Pancreas (tissue), 10 donors: ENCODE data around the gene DCAF11. TPM values are rescaled to one million over a fixed set of nuclear protein-coding genes. Genes with fewer than 3 reads are reported as not detected.
A peak's percentile ranks its signal among the peaks of the same experiment; 100 is the strongest.

Experiments used
- ATAC-seq, 4 donors: fragments of 200-7000 bp; cut with Tn5 transposase; one replicate each; pipeline versions ENCODE4 v1.8.0 to v1.9.1; 2020; ENCODE audit warnings: mild to moderate bottlenecking in 4 of 4, moderate library complexity in 4 of 4
- DNase-seq, 6 donors: peaks; one replicate each; pipeline ENCODE4 v3.0.0-alpha.2; 2020
- FAIRE-seq: peaks from 2 replicates; lab custom pipeline; 2012; peaks lifted over from hg19 to GRCh38; lab: Jason Lieb, UNC
- H3K27ac ChIP-seq, 4 donors: fragments of 200-600 bp; sonication (generic); 1 replicate in 3 of 4; 2 replicates in 1 of 4; pipeline versions ENCODE4 v1.5.0 to v1.8.0; 2020
- H3K27me3 ChIP-seq, 4 donors: fragments of 200-600 bp; one replicate each; pipeline ENCODE4 v1.8.0; 2021
- H3K36me3 ChIP-seq, 3 donors: fragments of 200-600 bp; sonication (generic) in 1 of 3; one replicate each; pipeline versions ENCODE4 v1.5.0 to v1.8.0; 2020 to 2021
- H3K4me1 ChIP-seq, 3 donors: fragments of 200-600 bp; one replicate each; pipeline ENCODE4 v1.8.0; 2021
- H3K4me3 ChIP-seq, 4 donors: fragments of 200-600 bp; sonication (generic) in 2 of 4; one replicate each; pipeline versions ENCODE4 v1.5.0 to v1.8.0; 2020 to 2021
- H3K9me3 ChIP-seq, 4 donors: fragments of 200-600 bp; one replicate each; pipeline ENCODE4 v1.8.0; 2021
- WGBS, 2 donors: extraction: QIAGEN DNeasy Blood & Tissue Kit; methylation state at CpG; one replicate each; pipeline ENCODE4 v1.1.7; 2013; 5-methylcytosine and 5-hydroxymethylcytosine counted together
- intact Hi-C, 3 donors: fragments of 100-400 bp; cut with DNase I; formaldehyde crosslinking; loops; one replicate each; pipeline versions ENCODE4 v1.11.1 to v1.14.2; 2022
- polyA plus RNA-seq, 2 donors: library from polyadenylated mRNA; stranded (reverse); fragments of 200-250 nt; gene quantifications; one replicate each; pipeline ENCODE4 v1.2.3, GENCODE V29; 2013
- total RNA-seq, 6 donors: library from RNA; stranded (reverse); fragmentation: NEBNext Ultra II Directional in 4 of 6; extraction: Animal tissue kit (Norgen Biotek cat#: 25700) in 4 of 6; gene quantifications; one replicate each; pipeline versions ENCODE4 v1.2.1 to v1.2.4, GENCODE V29; 2021 to 2023
- TF ChIP-seq, protein P1 (sequence below), 4 donors: fragments of 200-600 bp; sonication (generic) in 3 of 4; IDR thresholded peaks; one replicate each; pipeline versions ENCODE4 v1.5.0 to v1.8.0; 2021; ENCODE audit warnings: antibody characterized with exemption in 4 of 4
- donor health status: healthy with polysubstance abuse.
- donor health status: DM: no; HTN: no; CAD: no; lungs with moderate emphysema.
- donor health status: DM: no; HTN: no; CAD: no.
- donor health status: control.
- donor health status: control.
- donor health status: Bipolar disorder and iron deficiency.
- donor health status: DM: yes; HTN: yes; CAD: no.
- donor health status: DM: no; HTN: no; CAD: no.
- donor health status: DM: no; HTN: no; CAD: no.
- donor health status: DM: yes; HTN: yes; CAD: no.

The DCAF11 gene
- total and polyA plus RNA-seq, 8 donors: 34.2 to 78.9 (median 56.0) TPM

DNA sequence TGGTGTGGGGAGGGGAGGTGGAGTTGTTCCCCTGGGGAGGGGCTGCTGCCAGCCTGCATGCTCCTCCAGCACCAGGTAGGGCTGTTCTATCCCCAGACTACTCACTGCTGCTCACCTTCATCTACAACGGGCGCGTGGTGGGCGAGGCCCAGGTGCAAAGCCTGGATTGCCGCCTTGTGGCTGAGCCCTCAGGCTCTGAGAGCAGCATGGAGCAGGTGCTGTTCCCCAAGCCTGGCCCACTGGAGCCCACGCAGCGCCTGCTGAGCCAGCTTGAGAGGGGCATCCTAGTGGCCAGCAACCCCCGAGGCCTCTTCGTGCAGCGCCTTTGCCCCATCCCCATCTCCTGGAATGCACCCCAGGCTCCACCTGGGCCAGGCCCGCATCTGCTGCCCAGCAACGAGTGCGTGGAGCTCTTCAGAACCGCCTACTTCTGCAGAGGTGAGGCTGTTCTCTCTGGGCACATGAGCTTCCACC lies 50.0 kb downstream of the DCAF11 start:
- no peak for ATAC-seq
- Histone ChIP-seq H3K36me3 (peaks cover 5 to 44% (median 24%) of the 10 kb centered on the region in 3 donors), H3K9me3 (no peaks in the 10 kb centered on the region), H3K27me3 (no peaks in the 10 kb centered on the region), H3K4me3 (no peak overlapping the region), H3K4me1 (peaks cover 0 to 19% (median 0%) of the 10 kb centered on the region in 3 donors), H3K27ac (no peak overlapping the region)
- TF ChIP-seq, protein P1, sequence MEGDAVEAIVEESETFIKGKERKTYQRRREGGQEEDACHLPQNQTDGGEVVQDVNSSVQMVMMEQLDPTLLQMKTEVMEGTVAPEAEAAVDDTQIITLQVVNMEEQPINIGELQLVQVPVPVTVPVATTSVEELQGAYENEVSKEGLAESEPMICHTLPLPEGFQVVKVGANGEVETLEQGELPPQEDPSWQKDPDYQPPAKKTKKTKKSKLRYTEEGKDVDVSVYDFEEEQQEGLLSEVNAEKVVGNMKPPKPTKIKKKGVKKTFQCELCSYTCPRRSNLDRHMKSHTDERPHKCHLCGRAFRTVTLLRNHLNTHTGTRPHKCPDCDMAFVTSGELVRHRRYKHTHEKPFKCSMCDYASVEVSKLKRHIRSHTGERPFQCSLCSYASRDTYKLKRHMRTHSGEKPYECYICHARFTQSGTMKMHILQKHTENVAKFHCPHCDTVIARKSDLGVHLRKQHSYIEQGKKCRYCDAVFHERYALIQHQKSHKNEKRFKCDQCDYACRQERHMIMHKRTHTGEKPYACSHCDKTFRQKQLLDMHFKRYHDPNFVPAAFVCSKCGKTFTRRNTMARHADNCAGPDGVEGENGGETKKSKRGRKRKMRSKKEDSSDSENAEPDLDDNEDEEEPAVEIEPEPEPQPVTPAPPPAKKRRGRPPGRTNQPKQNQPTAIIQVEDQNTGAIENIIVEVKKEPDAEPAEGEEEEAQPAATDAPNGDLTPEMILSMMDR (IDR thresholded peaks at IDR 0.05): no peak
- peak in 1 of 6 donors; percentile 42 for DNase-seq
- 85 to 94% methylated on average over 12 to 14 of the region's 14 CpGs for WGBS, 2 donors
- FAIRE-seq: no peak
- intact Hi-C loops: no loop called here

- H3K4me1 ChIP-seq: peaks cover 0 to 14% (median 0%) of the 10 kb centered on the region in 3 donors
- 87% methylated on average over 5 of the region's 5 CpGs for WGBS, 2 donors
Measured at GRCh38 chr14:24165785-24166184, 51.2 kb downstream of the DCAF11 start.

GRCh38 chr14:24167469-24168114 lies 53.0 kb downstream of the DCAF11 start:
- DNase-seq (no peak), FAIRE-seq (no peak), ATAC-seq (no peak)
- Histone ChIP-seq H3K27ac (no peak overlapping the region), H3K27me3 (no peaks in the 10 kb centered on the region), H3K36me3 (peaks cover 5 to 45% (median 24%) of the 10 kb centered on the region in 3 donors), H3K9me3 (no peaks in the 10 kb centered on the region), H3K4me1 (peaks cover 0 to 6% (median 0%) of the 10 kb centered on the region in 3 donors), H3K4me3 (no peak overlapping the region)
- intact Hi-C loops: no loop called here
- TF ChIP-seq, protein P1 (IDR thresholded peaks at IDR 0.05): no peak
- WGBS, 2 donors: 81 to 97% methylated on average over 3 of the region's 3 CpGs

More at GRCh38 chr14:24165785-24166184, 51.2 kb downstream of the DCAF11 start:
- peaks cover 5 to 45% (median 24%) of the 10 kb centered on the region in 3 donors for H3K36me3 ChIP-seq
- H3K27me3 ChIP-seq: no peaks in the 10 kb centered on the region
- TF ChIP-seq, protein P1 (IDR thresholded peaks at IDR 0.05): no peak
- intact Hi-C loops: no loop called here
- H3K9me3 ChIP-seq: no peaks in the 10 kb centered on the region
- no peak for FAIRE-seq
- no peak overlapping the region for H3K27ac ChIP-seq
- H3K4me3 ChIP-seq: no peak overlapping the region
- no peak for ATAC-seq
- peak in 1 of 6 donors; percentile 21 for DNase-seq

- no peak for FAIRE-seq
- peaks cover 0 to 12% (median 8%) of the 10 kb centered on the region in 3 donors for H3K36me3 ChIP-seq
- ATAC-seq: peak; percentile 28 to 87 (median 80)
- peak within 1 kb of the TSS in 1 of 4 donors; percentile 20 for H3K4me3 ChIP-seq
- DNase-seq: peak in 3 of 6 donors; percentile 43 to 82 (median 45)
- H3K4me1 ChIP-seq: no peaks in the 10 kb centered on the region
- intact Hi-C loops: no loop called here
- no peaks in the 10 kb centered on the region for H3K27me3 ChIP-seq
- no peak within 1 kb of the TSS for H3K27ac ChIP-seq
- TF ChIP-seq, protein P1 (IDR thresholded peaks at IDR 0.05): no peak
- WGBS, 2 donors: 62 to 67% methylated on average over 63 of the region's 63 CpGs
- no peaks in the 10 kb centered on the region for H3K9me3 ChIP-seq
Measured at GRCh38 chr14:24171422-24172260, 57.1 kb downstream of the DCAF11 start, which contains the start of gene REC8. TSS of gene REC8 (plus strand) at chr14:24172080. CDS start at chr14:24172553, 473 bp downstream.
